IPS DF 6.9 (cell line): ENCODE data around the gene ZBED4.

ENCODE experiments used
- DNase-seq: peaks from one replicate; pipeline ENCODE4 v3.0.0-alpha.2; 2013; ENCODE audit warnings: low read depth, low spot score
- H3K27ac ChIP-seq: one replicate; pipeline ENCODE4 v1.5.1; 2013; ENCODE audit warnings: low read length, control low read depth
- H3K27me3 ChIP-seq: 2 replicates; pipeline ENCODE4 v1.6.1; 2013; ENCODE audit warnings: mild to moderate bottlenecking, low read length; ENCODE audit not compliant: control insufficient read depth, insufficient read depth
- H3K36me3 ChIP-seq: 2 replicates; pipeline ENCODE4 v1.6.1; 2013; ENCODE audit warnings: low read length; ENCODE audit not compliant: control insufficient read depth, insufficient read depth
- H3K4me1 ChIP-seq: 2 replicates; pipeline ENCODE4 v1.6.1; 2013; ENCODE audit warnings: low read length; ENCODE audit not compliant: control insufficient read depth, insufficient read depth
- H3K4me3 ChIP-seq: 2 replicates; pipeline ENCODE4 v1.5.1; 2013; ENCODE audit warnings: mild to moderate bottlenecking, low read length
- H3K9me3 ChIP-seq: 2 replicates; pipeline ENCODE4 v1.6.1; 2013; ENCODE audit warnings: low read length, inconsistent platforms; ENCODE audit not compliant: control insufficient read depth, insufficient read depth
- WGBS: extraction: QIAGEN DNeasy Blood & Tissue Kit; methylation state at CpG from one replicate; pipeline ENCODE4 v1.1.7; 2013; ENCODE audit warnings: mixed read lengths, missing lambda C conversion rate; ENCODE audit not compliant: insufficient read length, insufficient coverage; 5-methylcytosine and 5-hydroxymethylcytosine counted together

ZBED4 gene

GRCh38 chr22:49826603-49827270 lies 26.9 kb upstream of the ZBED4 start:
- Histone ChIP-seq H3K27ac (no peak overlapping the region), H3K9me3 (peaks cover 4% of the 10 kb centered on the region; the same call in 1 of the 2 replicates), H3K4me3 (peak overlapping the region; percentile 55; the same call in 1 of the 2 replicates), H3K4me1 (peaks cover 4% of the 10 kb centered on the region; the same call in 1 of the 2 replicates), H3K27me3 (no peaks in the 10 kb centered on the region), H3K36me3 (peaks cover 15% of the 10 kb centered on the region)
- no CpG with 5 or more reads among the region's 86 CpGs for WGBS
- no peak for DNase-seq

- Histone ChIP-seq H3K9me3 (peaks cover 4% of the 10 kb centered on the region; the same call in 1 of the 2 replicates), H3K36me3 (peaks cover 14% of the 10 kb centered on the region), H3K4me3 (peak overlapping the region; percentile 55), H3K4me1 (peaks cover 4% of the 10 kb centered on the region; the same call in 1 of the 2 replicates), H3K27me3 (no peaks in the 10 kb centered on the region), H3K27ac (no peak overlapping the region)
- no CpG with 5 or more reads among the region's 110 CpGs for WGBS
- DNase-seq: no peak
Measured at GRCh38 chr22:49827271-49827852, 26.3 kb upstream of the ZBED4 start.

- Histone ChIP-seq H3K27me3 (no peaks in the 10 kb centered on the region), H3K36me3 (peaks cover 10% of the 10 kb centered on the region), H3K4me1 (peaks cover 4% of the 10 kb centered on the region; the same call in 1 of the 2 replicates), H3K4me3 (peak within 1 kb of the TSS; percentile 55), H3K9me3 (peaks cover 4% of the 10 kb centered on the region; the same call in 1 of the 2 replicates), H3K27ac (no peak within 1 kb of the TSS)
- no peak for DNase-seq
- no CpG with 5 or more reads among the region's 54 CpGs for WGBS
Measured at GRCh38 chr22:49827853-49828598, 25.6 kb upstream of the ZBED4 start, which contains the start of gene BRD1. TSS of gene BRD1 (minus strand) at chr22:49827873. CDS start at chr22:49824317, 3,556 bp downstream.

GRCh38 chr22:49828599-49828965 lies 25.1 kb upstream of the ZBED4 start:
- no peak overlapping the region for H3K4me3 ChIP-seq
- H3K27me3 ChIP-seq: no peaks in the 10 kb centered on the region
- H3K4me1 ChIP-seq: peaks cover 4% of the 10 kb centered on the region; the same call in 1 of the 2 replicates
- H3K9me3 ChIP-seq: peaks cover 4% of the 10 kb centered on the region; the same call in 1 of the 2 replicates
- WGBS: no CpG with 5 or more reads among the region's 14 CpGs
- no peak for DNase-seq
- H3K27ac ChIP-seq: no peak overlapping the region
- peaks cover 4% of the 10 kb centered on the region for H3K36me3 ChIP-seq

- Histone ChIP-seq H3K4me3 (no peak overlapping the region), H3K9me3 (peaks cover 4% of the 10 kb centered on the region; the same call in 1 of the 2 replicates), H3K4me1 (peaks cover 4% of the 10 kb centered on the region; the same call in 1 of the 2 replicates), H3K36me3 (peaks cover 2% of the 10 kb centered on the region), H3K27ac (no peak overlapping the region), H3K27me3 (no peaks in the 10 kb centered on the region)
- WGBS: no CpG with 5 or more reads among the region's 17 CpGs
- DNase-seq: no peak
Measured at GRCh38 chr22:49829044-49829853, 24.4 kb upstream of the ZBED4 start.

- no CpG with 5 or more reads among the region's 11 CpGs for WGBS
- H3K4me3 ChIP-seq: no peak overlapping the region
- DNase-seq: no peak
- no peaks in the 10 kb centered on the region; the same call in 1 of the 2 replicates for H3K36me3 ChIP-seq
- H3K27ac ChIP-seq: no peak overlapping the region
- H3K27me3 ChIP-seq: no peaks in the 10 kb centered on the region
- H3K9me3 ChIP-seq: peaks cover 4% of the 10 kb centered on the region; the same call in 1 of the 2 replicates
- no peaks in the 10 kb centered on the region; the same call in 1 of the 2 replicates for H3K4me1 ChIP-seq
Measured at GRCh38 chr22:49833340-49834007, 20.2 kb upstream of the ZBED4 start.

- WGBS: 100% methylated on average over 3 of the region's 29 CpGs
- DNase-seq: no peak
Measured at GRCh38 chr22:49838771-49839717, 14.6 kb upstream of the ZBED4 start.

GRCh38 chr22:49845241-49845640 lies 8.4 kb upstream of the ZBED4 start:
- WGBS: 100% methylated on average over 3 of the region's 16 CpGs
- Histone ChIP-seq H3K4me1 (no peaks in the 10 kb centered on the region; the same call in 1 of the 2 replicates), H3K9me3 (no peaks in the 10 kb centered on the region), H3K27ac (no peak overlapping the region), H3K27me3 (peaks cover 38% of the 10 kb centered on the region), H3K4me3 (no peak overlapping the region), H3K36me3 (no peaks in the 10 kb centered on the region)
- DNase-seq: no peak

More at GRCh38 chr22:49838771-49839717, 14.6 kb upstream of the ZBED4 start:
- no peak overlapping the region for H3K4me3 ChIP-seq
- no peaks in the 10 kb centered on the region for H3K9me3 ChIP-seq
- no peaks in the 10 kb centered on the region for H3K36me3 ChIP-seq
- H3K27me3 ChIP-seq: no peaks in the 10 kb centered on the region
- H3K4me1 ChIP-seq: no peaks in the 10 kb centered on the region; the same call in 1 of the 2 replicates
- no peak overlapping the region for H3K27ac ChIP-seq
